Medulla oblongata (tissue), 1 donor: ENCODE data around the gene RBMY1B.
"Not testable (repeated sequence)": the region's sequence is repeated elsewhere in the genome, so short reads cannot be mapped to it uniquely, and the experiment has no call there.

Source experiments
- DNase-seq: peaks from one replicate; pipeline ENCODE4 v3.0.0-alpha.2; 2015; ENCODE audit errors: extremely low spot score

RBMY1B gene

DNA sequence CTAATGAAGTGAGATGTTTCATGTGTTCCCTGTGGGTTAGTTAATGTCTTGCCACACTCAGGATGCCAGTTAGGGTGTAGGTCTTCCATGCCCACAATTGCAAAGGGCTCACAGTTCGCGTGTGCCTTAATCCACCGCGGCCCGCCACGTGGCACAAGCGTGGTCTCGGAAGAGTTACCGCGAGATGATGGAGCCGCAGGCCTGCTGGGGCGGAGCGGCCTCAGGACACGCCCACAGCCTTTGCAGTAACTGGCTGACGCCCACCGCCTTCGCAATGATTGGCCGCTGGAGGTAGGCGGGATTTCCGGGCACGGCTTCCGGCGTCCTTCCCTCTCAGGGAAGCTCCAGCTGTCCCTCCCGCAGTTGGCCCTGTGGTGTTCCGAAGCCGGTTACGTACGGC, at the start of gene RBMY1B:
Gene RBMY1B, plus strand, starts transcription at position 301 of the 400 bp plus-strand sequence. CDS start 2,013 bp downstream, outside the sequence.
- not testable (repeated sequence) for DNase-seq

DNA sequence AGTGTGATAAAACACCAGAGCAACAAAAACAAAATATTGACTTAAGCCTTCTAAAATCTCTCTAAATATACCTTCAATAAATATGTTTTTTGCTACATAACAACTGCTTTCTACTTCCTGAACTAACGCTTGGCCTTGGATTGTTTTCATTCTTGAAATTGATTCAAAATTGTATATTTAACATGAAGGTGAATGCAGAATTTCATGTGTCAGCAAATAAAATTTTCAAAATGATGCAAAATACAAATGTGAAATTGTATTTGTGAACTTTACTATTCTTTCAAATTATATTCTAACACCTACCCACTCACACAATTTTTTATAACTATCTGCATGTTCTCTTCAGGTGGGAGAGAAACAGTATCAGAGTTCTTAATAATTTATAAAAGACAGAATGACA, 48.2 kb upstream of the RBMY1B start:
- not testable (repeated sequence) for DNase-seq

GRCh38 chrY:21482967-21483366, 28.2 kb upstream of the RBMY1B start:
- no peak for DNase-seq

DNA sequence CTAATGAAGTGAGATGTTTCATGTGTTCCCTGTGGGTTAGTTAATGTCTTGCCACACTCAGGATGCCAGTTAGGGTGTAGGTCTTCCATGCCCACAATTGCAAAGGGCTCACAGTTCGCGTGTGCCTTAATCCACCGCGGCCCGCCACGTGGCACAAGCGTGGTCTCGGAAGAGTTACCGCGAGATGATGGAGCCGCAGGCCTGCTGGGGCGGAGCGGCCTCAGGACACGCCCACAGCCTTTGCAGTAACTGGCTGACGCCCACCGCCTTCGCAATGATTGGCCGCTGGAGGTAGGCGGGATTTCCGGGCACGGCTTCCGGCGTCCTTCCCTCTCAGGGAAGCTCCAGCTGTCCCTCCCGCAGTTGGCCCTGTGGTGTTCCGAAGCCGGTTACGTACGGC, 23.4 kb downstream of the RBMY1B start, which contains the start of gene RBMY1A1:
Gene RBMY1A1, plus strand, starts transcription at position 301 of the 400 bp plus-strand sequence. CDS start 2,013 bp downstream, outside the sequence.
- DNase-seq = not testable (repeated sequence)

- DNase-seq = not testable (repeated sequence)
These were observed 48.3 kb downstream of the RBMY1B start for GRCh38 chrY:21559316-21559984.
